HepG2 (cell line): ENCODE measurements around the gene MYL3. TPM values are rescaled to one million over a fixed set of nuclear protein-coding genes. Genes with fewer than 3 reads are reported as not detected.

ENCODE experiments used
- ATAC-seq: fragments of 200-7000 bp; cut with Tn5 transposase; 3 replicates; pipeline ENCODE4 v1.9.1; 2020; ENCODE audit warnings: mild to moderate bottlenecking, moderate library complexity
- BruUV-seq: library from RNA; stranded (reverse); fragments of 400-500 nt; replicated peaks from 2 replicates; lab custom pipeline; 2021; lab: Mats Ljungman, UMichigan
- CTCF ChIA-PET: fragments of 300-600 bp; formaldehyde crosslinking; extraction: SDS; loops from one replicate; lab custom pipeline; 2021; ENCODE audit warnings: low total read pairs, inconsistent platforms, low intra/inter-chr PET ratio; lab: Yijun Ruan, JAX
- POLR2A ChIA-PET: fragments of 350-600 bp; sonication (Branson Sonifier 250); formaldehyde crosslinking; loops from one replicate; lab custom pipeline; 2020; ENCODE audit warnings: antibody characterized with exemption, inconsistent platforms; lab: Yijun Ruan, JAX
- DNase-seq: peaks from one replicate; pipeline ENCODE4 v3.0.0-alpha.2; 2015; ENCODE audit warnings: low spot score
- FAIRE-seq: peaks from 3 replicates; lab custom pipeline; 2011; peaks lifted over from hg19 to GRCh38; lab: Jason Lieb, UNC
- H2AFZ ChIP-seq: one replicate; pipeline ENCODE4 v1.6.1; 2011; ENCODE audit warnings: low read length, inconsistent platforms
- H3K27ac ChIP-seq: fragments of 300-600 bp; 3 replicates; pipeline ENCODE4 v1.8.0; 2011; ENCODE audit warnings: mixed run types, mild to moderate bottlenecking, mixed read lengths, low read length, inconsistent platforms; ENCODE audit not compliant: insufficient read depth; ENCODE audit errors: extremely low read length
- H3K27me3 ChIP-seq, 2 experiments: fragments of 200-600 bp in 1 of 2; 2 replicates in 1 of 2; 3 replicates in 1 of 2; pipeline versions ENCODE4 v1.6.0 to v1.8.0; 2011; ENCODE audit warnings: low read length in 2 of 2, mild to moderate bottlenecking in 2 of 2, moderate library complexity in 2 of 2, inconsistent platforms in 1 of 2; ENCODE audit not compliant: insufficient read depth in 2 of 2, control insufficient read depth in 1 of 2
- H3K36me3 ChIP-seq, 2 experiments: fragments of 200-600 bp in 1 of 2; replicated peaks in 1 of 2; 2 replicates in 1 of 2; 3 replicates in 1 of 2; pipeline versions ENCODE4 v1.5.1 to v1.8.0; 2011; ENCODE audit warnings: low read length in 2 of 2, inconsistent platforms in 1 of 2; ENCODE audit not compliant: insufficient read depth in 2 of 2, control insufficient read depth in 1 of 2
- H3K4me1 ChIP-seq: 2 replicates; pipeline ENCODE4 v1.5.1; 2012; ENCODE audit warnings: low read length, inconsistent platforms; ENCODE audit not compliant: insufficient read depth
- H3K4me2 ChIP-seq: 2 replicates; pipeline ENCODE4 v1.6.0; 2011; ENCODE audit warnings: low read depth, low read length, inconsistent platforms
- H3K4me3 ChIP-seq, 3 experiments: fragments of 200-600 bp in 1 of 3; sonication (generic), shearing (Covaris generic) in 1 of 3; replicated peaks in 1 of 3; 2 replicates each; pipeline ENCODE4 v1.5.1; 2011 to 2016; ENCODE audit warnings: low read length in 3 of 3, inconsistent platforms in 2 of 3, low read depth in 2 of 3, mild to moderate bottlenecking in 2 of 3, control low read depth in 1 of 3, mixed read lengths in 1 of 3; ENCODE audit not compliant: insufficient read depth in 1 of 3
- H3K79me2 ChIP-seq: one replicate; pipeline ENCODE4 v1.6.1; 2011; ENCODE audit warnings: low read length, inconsistent platforms; ENCODE audit not compliant: insufficient read depth
- H3K9ac ChIP-seq: 2 replicates; pipeline ENCODE4 v1.6.0; 2011; ENCODE audit warnings: mild to moderate bottlenecking, low read depth, low read length, inconsistent platforms; ENCODE audit not compliant: insufficient read depth
- H3K9me3 ChIP-seq: 2 replicates; pipeline ENCODE4 v1.5.1; 2012; ENCODE audit warnings: mild to moderate bottlenecking, low read length
- H4K20me1 ChIP-seq: 2 replicates; pipeline ENCODE4 v1.6.0; 2011; ENCODE audit warnings: inconsistent platforms, mild to moderate bottlenecking, low read length, moderate library complexity; ENCODE audit not compliant: insufficient read depth
- U2AF2 ChIP-seq: fragments of 200-400 bp; formaldehyde crosslinking; IDR thresholded peaks from 2 replicates; pipeline ENCODE4 v1.6.1; 2017; ENCODE audit warnings: low read depth, mild to moderate bottlenecking, low read length
- ZC3H13 ChIP-seq: sonication (generic); formaldehyde crosslinking; IDR thresholded peaks from 2 replicates; pipeline ENCODE4 v1.8.1; 2023; ENCODE audit warnings: mild to moderate bottlenecking, missing genetic modification reagents, moderate library complexity
- ZNF629 ChIP-seq: sonication (generic); formaldehyde crosslinking; conservative IDR thresholded peaks from 2 replicates; pipeline ENCODE4 v1.5.0; 2020; ENCODE audit warnings: missing genetic modification reagents
- WGBS: methylation state at CpG from one replicate; pipeline ENCODE4 v1.1.6; 2017; ENCODE audit warnings: low lambda C conversion rate; 5-methylcytosine and 5-hydroxymethylcytosine counted together
- in situ Hi-C: cut with HindIII; loops from 2 replicates; pipeline ENCODE4 v1.10.0; 2017; ENCODE audit warnings: low pct_unique_long_range_greater_than_20kb; ENCODE audit not compliant: extremely low pct_ligation_motif_present
- intact Hi-C: fragments of 100-400 bp; cut with micrococcal nuclease; formaldehyde crosslinking; loops from one replicate; pipeline ENCODE4 v1.10.0; 2022; ENCODE audit not compliant: unreplicated experiment
- polyA plus RNA-seq, 8 experiments: library from polyadenylated mRNA; depleted of rRNA in 3 of 8; stranded (reverse) in 7 of 8; unstranded in 1 of 8; fragments of >200 nt; fragmentation: Illumina TruSeq in 4 of 8; extraction: Trizol in 4 of 8; gene quantifications; 2 replicates each; pipeline versions ENCODE4 v1.2.1 to v1.2.3, GENCODE V29; 2011 to 2016; ENCODE audit warnings: low read depth in 4 of 8, missing spikeins in 1 of 8, mixed read lengths in 1 of 8; ENCODE audit not compliant: insufficient read depth in 1 of 8
- total RNA-seq, 5 experiments: library from RNA; depleted of rRNA; stranded (reverse); fragments of >200 nt; fragmentation: Illumina TruSeq; extraction: Trizol; gene quantifications; 2 replicates each; pipeline ENCODE4 v1.2.3, GENCODE V29; 2016; ENCODE audit warnings: low read depth in 1 of 5
- TF ChIP-seq, protein P1 (sequence below): sonication (generic); formaldehyde crosslinking; IDR thresholded peaks from 2 replicates; pipeline ENCODE4 v1.4.0; 2020; ENCODE audit warnings: missing genetic modification reagents, borderline replicate concordance

Gene MYL3
- total and polyA plus RNA-seq, 2 of the 13 experiments (the other 11 are each of a cell fraction or from before 2014, with no cell fraction given) = not detected

DNA sequence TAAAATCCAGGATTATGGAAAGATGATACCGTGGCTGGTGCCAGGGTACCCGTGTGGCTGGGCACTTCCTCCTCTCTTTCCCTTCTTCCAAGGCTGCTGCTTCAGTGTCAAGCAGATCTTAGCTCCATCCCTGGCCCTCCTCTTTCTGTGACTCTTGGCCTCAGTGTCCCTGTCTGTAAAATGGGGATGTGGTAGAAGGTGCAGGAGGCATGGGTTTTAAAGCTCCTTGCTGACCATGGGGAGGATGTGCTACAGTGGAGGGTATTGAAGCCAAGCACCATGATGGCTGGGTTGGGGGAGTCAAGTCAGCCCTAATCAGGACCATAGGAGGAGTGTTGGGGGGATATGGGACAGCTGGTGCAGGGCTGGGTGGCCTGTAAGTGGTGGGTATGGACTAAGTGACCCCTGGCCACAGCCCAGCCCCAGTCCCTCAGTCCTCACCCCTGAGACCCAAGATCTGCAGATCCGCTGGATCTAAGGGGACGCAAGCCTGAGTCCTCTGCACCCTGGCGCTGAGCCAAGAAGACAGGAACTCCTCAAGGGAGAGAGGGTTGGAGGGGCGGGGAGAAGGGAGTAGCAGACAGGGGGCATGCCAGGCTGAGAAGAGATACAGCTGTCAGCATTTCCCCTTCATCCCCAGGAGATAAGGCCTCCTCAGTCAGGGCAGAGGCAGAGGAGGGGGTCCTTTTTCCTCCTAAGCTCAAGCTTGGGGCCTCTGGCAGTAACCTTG, 26.3 kb upstream of the MYL3 start:
- Histone ChIP-seq H2AFZ (no peak overlapping the region), H3K27me3 (peaks cover 15 to 75% of the 10 kb centered on the region in 2 experiments), H3K9ac (no peak overlapping the region), H3K79me2 (no peaks in the 10 kb centered on the region), H3K4me1 (peaks cover 13% of the 10 kb centered on the region), H3K27ac (no peak overlapping the region), H3K36me3 (no peaks in the 10 kb centered on the region), H4K20me1 (peaks cover 4% of the 10 kb centered on the region; the same call in 1 of the 2 replicates), H3K4me2 (no peak overlapping the region), H3K4me3 (no peak overlapping the region), H3K9me3 (no peaks in the 10 kb centered on the region)
- in situ Hi-C loops = no loop called here
- ChIA-PET POLR2A (no interaction called here), CTCF (no interaction called here)
- ATAC-seq = no peak
- intact Hi-C loops = no loop called here
- BruUV-seq = no TSS peak
- TF ChIP-seq, protein P1, sequence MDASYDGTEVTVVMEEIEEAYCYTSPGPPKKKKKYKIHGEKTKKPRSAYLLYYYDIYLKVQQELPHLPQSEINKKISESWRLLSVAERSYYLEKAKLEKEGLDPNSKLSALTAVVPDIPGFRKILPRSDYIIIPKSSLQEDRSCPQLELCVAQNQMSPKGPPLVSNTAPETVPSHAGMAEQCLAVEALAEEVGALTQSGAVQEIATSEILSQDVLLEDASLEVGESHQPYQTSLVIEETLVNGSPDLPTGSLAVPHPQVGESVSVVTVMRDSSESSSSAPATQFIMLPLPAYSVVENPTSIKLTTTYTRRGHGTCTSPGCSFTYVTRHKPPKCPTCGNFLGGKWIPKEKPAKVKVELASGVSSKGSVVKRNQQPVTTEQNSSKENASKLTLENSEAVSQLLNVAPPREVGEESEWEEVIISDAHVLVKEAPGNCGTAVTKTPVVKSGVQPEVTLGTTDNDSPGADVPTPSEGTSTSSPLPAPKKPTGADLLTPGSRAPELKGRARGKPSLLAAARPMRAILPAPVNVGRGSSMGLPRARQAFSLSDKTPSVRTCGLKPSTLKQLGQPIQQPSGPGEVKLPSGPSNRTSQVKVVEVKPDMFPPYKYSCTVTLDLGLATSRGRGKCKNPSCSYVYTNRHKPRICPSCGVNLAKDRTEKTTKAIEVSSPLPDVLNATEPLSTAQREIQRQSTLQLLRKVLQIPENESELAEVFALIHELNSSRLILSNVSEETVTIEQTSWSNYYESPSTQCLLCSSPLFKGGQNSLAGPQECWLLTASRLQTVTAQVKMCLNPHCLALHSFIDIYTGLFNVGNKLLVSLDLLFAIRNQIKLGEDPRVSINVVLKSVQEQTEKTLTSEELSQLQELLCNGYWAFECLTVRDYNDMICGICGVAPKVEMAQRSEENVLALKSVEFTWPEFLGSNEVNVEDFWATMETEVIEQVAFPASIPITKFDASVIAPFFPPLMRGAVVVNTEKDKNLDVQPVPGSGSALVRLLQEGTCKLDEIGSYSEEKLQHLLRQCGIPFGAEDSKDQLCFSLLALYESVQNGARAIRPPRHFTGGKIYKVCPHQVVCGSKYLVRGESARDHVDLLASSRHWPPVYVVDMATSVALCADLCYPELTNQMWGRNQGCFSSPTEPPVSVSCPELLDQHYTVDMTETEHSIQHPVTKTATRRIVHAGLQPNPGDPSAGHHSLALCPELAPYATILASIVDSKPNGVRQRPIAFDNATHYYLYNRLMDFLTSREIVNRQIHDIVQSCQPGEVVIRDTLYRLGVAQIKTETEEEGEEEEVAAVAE (CRISPR knock-in tag) = no peak
- TF ChIP-seq ZNF629 (CRISPR knock-in tag) (peak; percentile 75), U2AF2 (no peak), ZC3H13 (CRISPR knock-in tag) (no peak)
- FAIRE-seq = no peak
- no peak for DNase-seq
- 26% methylated on average over 6 of the region's 6 CpGs for WGBS
